HepG2 (cell line): Measurements from ENCODE around the gene PDZD7.

Source experiments
- AFF4 ChIP-seq: sonication (generic); formaldehyde crosslinking; IDR thresholded peaks from 2 replicates; pipeline ENCODE4 v1.4.0; 2020; ENCODE audit warnings: missing genetic modification reagents
- CHD2 ChIP-seq: IDR thresholded peaks from 2 replicates; pipeline ENCODE4 v1.6.1; 2011; ENCODE audit warnings: low read depth, low read length, improper control_type of control experiment
- PBX3 ChIP-seq: sonication (generic); formaldehyde crosslinking; IDR thresholded peaks from 2 replicates; pipeline ENCODE4 v1.8.1; 2023; ENCODE audit warnings: missing genetic modification reagents, inconsistent platforms, borderline replicate concordance
- TCF7 ChIP-seq: sonication (generic); IDR thresholded peaks from 2 replicates; pipeline ENCODE4 v1.6.1; 2016; ENCODE audit warnings: antibody characterized with exemption, low read depth
- TF ChIP-seq, protein P1 (sequence below): sonication (generic); formaldehyde crosslinking; IDR thresholded peaks from 2 replicates; pipeline ENCODE4 v1.4.0; 2020; ENCODE audit warnings: missing genetic modification reagents, borderline replicate concordance

- TF ChIP-seq PBX3 (no peak), TCF7 (no peak), AFF4 (no peak), CHD2 (no peak)
- TF ChIP-seq, protein P1, sequence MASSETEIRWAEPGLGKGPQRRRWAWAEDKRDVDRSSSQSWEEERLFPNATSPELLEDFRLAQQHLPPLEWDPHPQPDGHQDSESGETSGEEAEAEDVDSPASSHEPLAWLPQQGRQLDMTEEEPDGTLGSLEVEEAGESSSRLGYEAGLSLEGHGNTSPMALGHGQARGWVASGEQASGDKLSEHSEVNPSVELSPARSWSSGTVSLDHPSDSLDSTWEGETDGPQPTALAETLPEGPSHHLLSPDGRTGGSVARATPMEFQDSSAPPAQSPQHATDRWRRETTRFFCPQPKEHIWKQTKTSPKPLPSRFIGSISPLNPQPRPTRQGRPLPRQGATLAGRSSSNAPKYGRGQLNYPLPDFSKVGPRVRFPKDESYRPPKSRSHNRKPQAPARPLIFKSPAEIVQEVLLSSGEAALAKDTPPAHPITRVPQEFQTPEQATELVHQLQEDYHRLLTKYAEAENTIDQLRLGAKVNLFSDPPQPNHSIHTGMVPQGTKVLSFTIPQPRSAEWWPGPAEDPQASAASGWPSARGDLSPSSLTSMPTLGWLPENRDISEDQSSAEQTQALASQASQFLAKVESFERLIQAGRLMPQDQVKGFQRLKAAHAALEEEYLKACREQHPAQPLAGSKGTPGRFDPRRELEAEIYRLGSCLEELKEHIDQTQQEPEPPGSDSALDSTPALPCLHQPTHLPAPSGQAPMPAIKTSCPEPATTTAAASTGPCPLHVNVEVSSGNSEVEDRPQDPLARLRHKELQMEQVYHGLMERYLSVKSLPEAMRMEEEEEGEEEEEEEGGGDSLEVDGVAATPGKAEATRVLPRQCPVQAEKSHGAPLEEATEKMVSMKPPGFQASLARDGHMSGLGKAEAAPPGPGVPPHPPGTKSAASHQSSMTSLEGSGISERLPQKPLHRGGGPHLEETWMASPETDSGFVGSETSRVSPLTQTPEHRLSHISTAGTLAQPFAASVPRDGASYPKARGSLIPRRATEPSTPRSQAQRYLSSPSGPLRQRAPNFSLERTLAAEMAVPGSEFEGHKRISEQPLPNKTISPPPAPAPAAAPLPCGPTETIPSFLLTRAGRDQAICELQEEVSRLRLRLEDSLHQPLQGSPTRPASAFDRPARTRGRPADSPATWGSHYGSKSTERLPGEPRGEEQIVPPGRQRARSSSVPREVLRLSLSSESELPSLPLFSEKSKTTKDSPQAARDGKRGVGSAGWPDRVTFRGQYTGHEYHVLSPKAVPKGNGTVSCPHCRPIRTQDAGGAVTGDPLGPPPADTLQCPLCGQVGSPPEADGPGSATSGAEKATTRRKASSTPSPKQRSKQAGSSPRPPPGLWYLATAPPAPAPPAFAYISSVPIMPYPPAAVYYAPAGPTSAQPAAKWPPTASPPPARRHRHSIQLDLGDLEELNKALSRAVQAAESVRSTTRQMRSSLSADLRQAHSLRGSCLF (CRISPR knock-in tag) = no peak
These were observed 64.0 kb downstream of the PDZD7 start for GRCh38 chr10:100966887-100967286.
